GM18502 (cell line): Measurements from ENCODE around the gene GJA10.
A peak's percentile ranks its signal among the peaks of the same experiment; 100 is the strongest.

Experiments used
- ATAC-seq: cut with Tn5 transposase; IDR thresholded peaks from one replicate; pipeline ENCODE4 v1.9.1; 2021; ENCODE audit warnings: mild to moderate bottlenecking; ENCODE audit not compliant: unreplicated experiment, poor library complexity

GJA10 gene

DNA sequence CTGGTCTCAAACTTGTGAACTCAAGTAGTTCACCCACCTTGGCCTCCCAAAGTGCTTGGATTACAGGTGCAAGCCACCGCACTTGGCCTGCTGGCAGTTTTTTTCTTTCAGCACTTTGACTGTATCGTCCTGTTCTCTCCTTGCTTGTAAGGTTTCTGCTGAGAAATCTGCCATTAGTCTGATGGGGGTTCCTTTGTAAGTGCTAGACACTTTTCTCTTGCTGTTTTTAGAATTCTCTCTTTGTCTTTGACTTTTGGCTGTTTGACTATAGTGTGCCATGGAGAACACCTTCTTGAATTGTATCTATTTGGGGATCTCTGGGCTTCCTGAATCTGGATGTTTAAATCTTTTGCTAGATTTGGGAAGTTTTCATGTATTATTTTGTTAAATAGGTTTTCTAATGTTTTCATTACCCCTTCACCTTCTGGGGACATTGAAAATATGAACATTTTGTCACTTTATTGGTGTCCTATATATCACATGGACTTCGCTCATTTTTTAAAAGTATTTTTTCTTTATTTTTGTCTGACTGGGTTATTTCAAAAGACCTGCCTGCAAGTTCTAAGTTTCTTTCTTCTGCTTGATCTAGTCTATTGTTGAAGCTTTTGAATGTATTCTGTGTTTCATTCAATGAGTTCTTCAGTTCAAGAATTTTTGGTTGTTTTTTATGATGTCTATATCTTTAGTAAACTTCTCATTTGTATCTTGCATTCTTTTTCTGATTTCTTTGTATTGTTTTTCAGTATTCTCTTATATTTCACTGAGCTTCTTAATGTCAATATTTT lies 22.1 kb downstream of the GJA10 start:
- ATAC-seq: no peak

GRCh38 chr6:89917216-89917615 lies 22.9 kb downstream of the GJA10 start:
- no peak for ATAC-seq

GRCh38 chr6:89917801-89918366 lies 23.6 kb downstream of the GJA10 start:
- ATAC-seq: no peak

DNA sequence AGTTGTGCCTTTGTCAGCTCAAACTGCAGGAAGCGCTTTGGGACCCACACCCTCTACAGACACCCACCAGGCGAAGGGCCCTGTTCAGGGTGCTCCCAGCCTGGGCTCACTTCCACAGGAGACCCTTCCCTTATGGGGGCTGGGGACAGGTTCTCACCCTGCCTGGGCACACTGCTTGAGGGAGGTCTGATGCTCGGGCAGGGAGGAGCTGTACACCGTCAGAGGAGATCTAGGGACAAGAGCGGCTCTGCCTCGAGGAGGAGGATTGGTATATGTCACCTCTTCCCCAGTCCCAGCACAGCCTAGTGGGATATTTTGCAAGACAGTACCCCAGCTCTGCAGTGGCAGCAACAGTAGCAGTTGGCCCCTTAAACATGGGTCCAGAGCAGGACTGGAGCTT lies 26.9 kb downstream of the GJA10 start:
- no peak for ATAC-seq

DNA sequence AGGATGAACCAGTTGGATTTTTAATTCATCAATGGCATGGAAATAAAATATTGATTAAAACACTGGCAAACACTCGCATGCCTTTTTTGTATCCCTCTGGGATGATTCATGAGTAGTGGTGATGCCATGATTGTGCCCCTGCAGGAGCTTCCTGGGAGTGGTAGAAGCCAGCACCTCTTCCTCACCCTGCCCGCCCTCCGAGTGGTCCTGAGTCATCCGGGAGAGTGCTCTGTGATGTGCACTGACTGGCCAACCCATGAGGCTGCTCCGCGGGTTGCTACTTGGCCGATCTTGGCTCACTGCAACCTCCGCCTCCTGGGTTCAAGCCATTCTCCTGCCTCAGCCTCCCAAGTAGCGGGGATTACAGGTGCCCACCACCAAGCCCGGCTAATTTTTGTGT lies 27.4 kb downstream of the GJA10 start:
- ATAC-seq: no peak

GRCh38 chr6:89924231-89924630 lies 30.0 kb downstream of the GJA10 start:
- no peak for ATAC-seq

DNA sequence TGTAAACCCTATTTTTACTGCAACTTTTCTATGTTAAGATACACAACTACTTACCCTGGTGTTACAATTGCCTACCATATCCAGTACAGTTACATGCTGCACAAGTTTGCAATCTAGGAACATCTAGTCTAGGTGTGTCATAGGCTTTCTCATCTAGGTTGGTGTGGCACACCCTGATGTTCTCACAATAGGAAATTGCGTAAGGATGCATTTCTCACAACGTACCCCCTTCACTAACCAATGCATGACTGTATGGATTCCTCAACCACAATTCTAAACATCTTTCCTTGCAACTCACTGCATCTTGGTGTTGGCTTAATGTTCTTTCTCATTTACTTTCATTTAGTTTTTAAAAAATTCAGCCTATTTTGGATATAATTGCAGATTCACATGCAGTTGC lies 31.6 kb downstream of the GJA10 start:
- ATAC-seq: no peak

DNA sequence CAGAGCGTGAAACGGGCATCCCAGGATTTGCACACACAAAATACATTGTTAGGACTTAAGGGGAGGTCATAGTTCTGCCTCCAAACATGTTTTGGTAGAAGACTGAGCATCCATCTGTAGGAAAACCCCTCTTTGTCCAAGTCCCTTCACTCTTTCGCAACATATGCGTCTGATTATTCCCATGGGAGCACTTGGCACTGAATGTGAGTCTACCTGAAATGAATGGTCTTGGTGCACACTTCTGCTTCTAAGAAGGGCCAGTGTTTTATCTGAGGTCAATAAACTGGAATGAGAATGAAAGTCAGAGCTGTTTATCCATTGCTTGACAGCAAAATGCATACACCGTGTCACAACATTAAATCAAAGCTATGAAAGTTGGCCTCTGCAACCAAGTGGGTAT lies 33.0 kb downstream of the GJA10 start:
- no peak for ATAC-seq

DNA sequence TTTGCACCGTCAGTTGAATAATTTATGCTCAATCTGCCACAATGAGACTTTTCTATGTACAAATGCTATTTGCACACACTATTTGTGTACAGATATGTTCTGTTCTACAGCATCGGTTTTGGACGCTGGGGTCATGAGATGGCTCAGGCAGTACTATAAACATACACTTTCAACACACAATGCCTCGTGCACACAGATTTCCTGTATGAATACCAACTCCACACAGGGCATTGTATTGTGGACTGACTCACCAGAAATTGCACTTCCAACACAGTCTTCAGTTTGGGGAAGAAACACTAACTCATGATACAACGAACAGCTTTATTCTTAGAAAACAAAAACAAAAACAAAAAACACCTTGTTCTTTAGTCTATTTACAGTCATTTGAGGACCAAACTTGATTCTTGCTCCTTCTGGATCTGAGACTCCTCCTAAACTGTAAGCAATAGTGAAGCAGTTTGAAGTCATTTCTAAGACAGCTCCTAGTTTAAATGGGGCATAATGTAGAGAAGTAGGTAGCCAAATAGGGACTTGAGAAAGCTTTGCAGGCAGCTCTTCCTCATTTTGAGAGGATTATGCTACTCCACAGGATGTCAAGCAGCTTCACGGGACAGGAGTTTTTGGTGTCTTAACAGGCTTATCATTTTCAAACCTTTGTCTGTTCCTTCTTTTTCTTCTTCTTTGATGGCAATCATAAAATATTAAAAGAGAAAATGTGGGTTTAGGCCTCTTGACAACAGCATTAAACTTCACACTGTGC lies 33.7 kb downstream of the GJA10 start:
- ATAC-seq: no peak

DNA sequence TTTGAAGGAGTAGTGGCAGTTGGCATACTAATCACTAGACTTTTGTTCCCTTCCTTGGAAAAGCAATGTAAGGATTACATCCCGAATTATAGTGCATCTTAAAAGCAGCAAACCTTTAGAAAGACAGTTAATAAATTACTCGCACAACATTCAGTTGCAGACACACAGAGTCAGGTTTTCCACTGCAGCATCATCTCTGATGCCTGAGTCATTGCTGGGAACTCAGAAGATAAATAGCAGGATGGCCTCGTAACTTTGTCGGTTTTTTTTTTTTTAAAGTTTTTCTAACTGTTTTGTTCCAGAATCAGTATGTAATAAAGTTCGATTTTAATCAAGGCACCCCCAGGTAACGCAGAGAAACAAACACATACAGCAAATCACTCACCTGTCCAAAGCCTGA lies 34.3 kb downstream of the GJA10 start:
- no peak for ATAC-seq

DNA sequence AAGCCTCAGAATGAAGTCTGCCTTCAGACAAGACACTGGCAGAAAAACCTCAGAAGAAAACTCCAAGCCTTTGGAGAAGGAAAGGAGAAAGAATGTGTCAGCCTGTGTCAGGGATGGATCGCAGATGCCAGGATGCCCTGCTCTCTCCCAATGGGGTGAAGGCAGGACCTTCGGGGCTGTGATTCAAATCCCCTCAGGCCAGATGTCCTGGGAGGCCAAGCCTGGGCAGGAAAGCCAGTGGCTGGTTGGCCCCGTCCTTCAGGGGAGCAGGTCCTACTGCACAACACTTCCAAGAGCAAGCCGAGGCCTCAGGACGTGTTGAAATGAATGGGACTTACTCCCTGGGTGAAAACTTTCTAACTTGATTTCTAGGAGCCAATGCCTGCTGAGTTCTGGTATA lies 36.5 kb downstream of the GJA10 start:
- ATAC-seq: no peak

DNA sequence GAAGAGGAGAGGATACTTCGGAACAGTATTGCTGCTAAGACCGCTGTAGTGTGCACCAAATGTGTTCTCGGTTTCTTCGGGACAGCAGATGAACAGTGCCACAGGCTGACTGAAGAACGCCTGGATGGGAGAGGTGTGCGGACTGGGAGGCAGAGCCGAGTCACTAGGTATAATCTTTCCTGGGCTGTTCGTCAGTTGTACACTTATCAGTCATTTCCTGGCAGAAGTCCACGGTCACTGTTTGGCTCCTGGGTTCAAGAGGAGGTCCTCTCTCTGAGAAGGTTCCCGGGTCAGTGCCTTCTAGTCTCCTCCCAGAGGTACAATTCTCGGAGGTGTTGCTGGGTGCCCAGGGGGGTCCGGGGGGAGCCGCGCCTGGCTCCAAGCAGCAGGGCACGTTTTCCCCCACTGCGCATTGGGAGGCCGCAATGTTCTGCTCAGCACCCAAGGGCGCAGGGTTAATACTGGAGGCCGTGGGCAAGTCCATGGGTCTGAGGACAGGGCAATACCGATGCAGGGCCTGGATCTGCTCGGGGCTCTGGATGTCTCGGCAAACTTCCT lies 38.1 kb downstream of the GJA10 start:
- ATAC-seq: no peak

DNA sequence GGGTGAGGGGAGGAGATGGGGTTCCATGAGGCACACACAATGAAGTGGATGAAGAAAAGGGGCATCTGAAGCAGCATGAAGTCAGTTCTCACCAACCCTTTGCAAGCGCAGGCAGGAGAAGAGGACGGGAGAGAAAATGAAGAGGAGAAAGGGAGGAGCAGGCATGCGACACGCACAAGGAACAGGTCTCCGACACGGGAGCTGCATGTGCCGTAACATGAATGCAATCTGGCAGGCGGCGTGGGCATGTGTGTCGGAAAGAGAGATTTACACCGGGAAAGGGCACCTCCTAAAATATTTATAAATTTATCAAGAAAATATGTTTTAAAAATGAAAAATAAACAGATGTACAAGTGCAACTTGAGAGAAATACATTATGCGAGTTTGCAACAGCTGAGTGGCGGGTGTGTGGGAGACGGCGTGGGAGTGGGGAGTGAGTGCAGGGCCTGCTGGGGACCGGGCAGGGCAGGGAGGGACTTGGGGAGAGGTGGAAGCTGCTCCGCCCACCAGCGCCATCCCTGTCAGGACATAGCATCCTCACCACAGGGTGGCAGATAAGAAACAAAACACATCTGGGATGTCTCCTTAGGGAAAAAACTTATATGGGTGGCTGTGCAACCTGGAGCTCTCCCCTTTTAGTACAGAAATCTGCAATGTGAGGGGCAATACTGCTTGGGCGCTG lies 40.6 kb downstream of the GJA10 start:
- no peak for ATAC-seq

DNA sequence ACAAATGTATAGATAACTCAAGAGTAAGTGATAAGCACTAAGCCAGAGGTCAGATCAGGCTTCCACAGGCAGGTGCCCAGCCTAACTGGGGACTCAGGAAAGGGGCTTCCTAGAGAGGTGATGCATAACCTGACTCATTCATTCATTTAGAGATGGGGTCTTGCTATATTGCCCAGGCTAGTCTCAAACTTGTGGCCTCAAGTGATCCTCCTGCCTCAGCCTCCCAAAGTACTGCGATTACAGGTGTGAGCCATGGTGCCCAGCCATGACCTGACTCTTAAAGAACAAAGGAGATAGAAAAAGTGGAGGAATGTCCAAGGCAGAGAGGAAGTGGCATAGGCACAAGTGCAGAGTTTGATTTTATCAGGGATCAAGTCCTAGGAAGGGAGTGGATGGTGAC lies 41.9 kb downstream of the GJA10 start:
- ATAC-seq: no peak

GRCh38 chr6:89938014-89938413 lies 43.7 kb downstream of the GJA10 start:
- ATAC-seq: no peak

DNA sequence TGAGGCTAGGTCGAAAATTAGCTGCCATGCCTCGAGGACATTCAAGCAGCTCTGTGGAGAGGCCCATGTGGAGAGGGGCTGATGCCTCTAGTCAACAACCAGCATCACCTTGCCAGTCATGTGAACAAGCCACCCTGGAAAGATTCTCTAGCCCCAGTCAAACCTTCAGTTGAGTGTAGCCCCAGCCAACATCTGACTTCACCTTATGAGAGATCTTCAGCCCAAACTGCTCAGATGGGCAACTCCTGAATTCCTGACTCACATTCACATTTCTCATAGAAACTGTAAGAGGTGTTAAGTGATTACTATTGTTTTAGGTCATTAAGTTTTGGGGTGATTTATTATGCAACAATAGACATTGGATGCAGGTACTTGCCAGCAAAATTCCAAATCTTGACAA lies 44.9 kb downstream of the GJA10 start:
- no peak for ATAC-seq

- peak; percentile 88 for ATAC-seq
Observed at GRCh38 chr6:89940225-89941027, 46.2 kb downstream of the GJA10 start.

GRCh38 chr6:89941031-89941762 lies 46.9 kb downstream of the GJA10 start:
- no peak for ATAC-seq

DNA sequence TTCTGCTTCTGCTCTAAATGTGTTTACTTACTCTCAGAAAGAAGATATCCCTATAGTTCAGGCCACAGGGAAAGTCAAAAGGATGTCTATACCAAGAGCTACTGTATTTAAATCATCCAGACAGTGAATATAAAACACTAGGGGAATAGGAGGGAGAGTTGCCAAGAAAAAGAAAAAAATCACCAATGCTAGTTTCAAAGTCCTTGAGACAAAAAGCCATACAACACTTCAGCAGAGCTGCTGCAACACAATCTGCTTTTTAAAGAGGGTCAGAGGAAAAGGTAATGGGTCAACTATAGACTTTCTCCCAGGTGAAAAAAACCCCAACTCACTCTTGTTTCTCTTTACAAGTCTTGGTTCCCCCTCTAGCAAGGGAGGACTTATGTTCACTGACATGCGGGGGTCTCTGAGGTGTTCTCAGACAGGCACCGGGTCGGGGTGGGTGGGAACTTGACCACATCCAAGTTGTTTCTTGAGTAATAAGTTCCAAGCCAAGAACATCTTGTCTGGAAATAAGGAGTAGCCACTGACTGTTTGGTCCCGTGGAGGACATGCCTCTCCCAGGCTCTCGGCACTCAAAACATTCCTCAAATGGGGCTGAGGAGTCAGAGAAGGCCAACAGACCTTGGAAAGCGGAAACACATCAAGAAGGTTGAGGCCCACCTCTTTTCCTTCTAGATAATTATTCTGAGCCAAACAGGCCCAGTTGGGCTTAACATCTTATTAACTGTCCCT lies 47.7 kb downstream of the GJA10 start:
- ATAC-seq: no peak
